Measurements from ENCODE around the gene RPS2.

The RPS2 gene

GRCh38 chr16:1950047-1950446, 14.6 kb downstream of the RPS2 start:
- Histone ChIP-seq H3K27ac (no peak overlapping the region), H3K4me3 (ENCODE audit: low read depth in 1 of 2, low read length in 1 of 2) (no peak overlapping the region), H3K36me3 (no peaks in the 10 kb centered on the region), H3K27me3 (no peaks in the 10 kb centered on the region), H3K4me1 (ENCODE audit: control insufficient read depth in 1 of 2, insufficient read depth in 1 of 2, low read depth in 1 of 2, low read length in 1 of 2) (no peaks in the 10 kb centered on the region), H3K9me3 (no peaks in the 10 kb centered on the region)
- no peak for TF ChIP-seq CTCF (IDR thresholded peaks at IDR 0.05)

- Histone ChIP-seq H3K27ac (no peak overlapping the region), H3K4me3 (ENCODE audit: low read depth in 1 of 2, low read length in 1 of 2) (no peak overlapping the region), H3K4me1 (ENCODE audit: control insufficient read depth in 1 of 2, insufficient read depth in 1 of 2, low read depth in 1 of 2, low read length in 1 of 2) (no peaks in the 10 kb centered on the region), H3K36me3 (no peaks in the 10 kb centered on the region), H3K9me3 (no peaks in the 10 kb centered on the region), H3K27me3 (no peaks in the 10 kb centered on the region)
- no peak for TF ChIP-seq CTCF (IDR thresholded peaks at IDR 0.05)
Observed at GRCh38 chr16:1949507-1949906, 15.1 kb downstream of the RPS2 start.

GRCh38 chr16:1947369-1947670, 17.3 kb downstream of the RPS2 start:
- H3K27ac ChIP-seq = no peak overlapping the region
- no peaks in the 10 kb centered on the region for H3K27me3 ChIP-seq
- H3K9me3 ChIP-seq = no peaks in the 10 kb centered on the region
- H3K36me3 ChIP-seq = no peaks in the 10 kb centered on the region
- peaks cover 8 to 9% of the 10 kb centered on the region in 2 experiments for H3K4me1 ChIP-seq (ENCODE audit: control insufficient read depth in 1 of 2, insufficient read depth in 1 of 2, low read depth in 1 of 2, low read length in 1 of 2)
- no peak overlapping the region for H3K4me3 ChIP-seq (ENCODE audit: low read depth in 1 of 2, low read length in 1 of 2)
- no peak for TF ChIP-seq CTCF (IDR thresholded peaks at IDR 0.05)

GRCh38 chr16:1946495-1947368, 17.9 kb downstream of the RPS2 start:
- TF ChIP-seq CTCF (IDR thresholded peaks at IDR 0.05) = no peak
- H3K27me3 ChIP-seq = no peaks in the 10 kb centered on the region
- H3K36me3 ChIP-seq = peaks cover under 1% of the 10 kb centered on the region
- peaks cover 9 to 14% of the 10 kb centered on the region in 2 experiments for H3K4me1 ChIP-seq (ENCODE audit: control insufficient read depth in 1 of 2, insufficient read depth in 1 of 2, low read depth in 1 of 2, low read length in 1 of 2)
- no peaks in the 10 kb centered on the region for H3K9me3 ChIP-seq
- H3K4me3 ChIP-seq (ENCODE audit: low read depth in 1 of 2, low read length in 1 of 2) = no peak overlapping the region
- no peak overlapping the region for H3K27ac ChIP-seq

GRCh38 chr16:1945559-1946391, 18.9 kb downstream of the RPS2 start:
- H3K36me3 ChIP-seq = peaks cover 10% of the 10 kb centered on the region
- no peaks in the 10 kb centered on the region for H3K27me3 ChIP-seq
- no peak overlapping the region for H3K4me3 ChIP-seq (ENCODE audit: low read depth in 1 of 2, low read length in 1 of 2)
- H3K4me1 ChIP-seq (ENCODE audit: control insufficient read depth in 1 of 2, insufficient read depth in 1 of 2, low read depth in 1 of 2, low read length in 1 of 2) = peaks cover 17 to 23% of the 10 kb centered on the region in 2 experiments
- no peak overlapping the region for H3K27ac ChIP-seq
- no peak for TF ChIP-seq CTCF (IDR thresholded peaks at IDR 0.05)
- no peaks in the 10 kb centered on the region for H3K9me3 ChIP-seq

All from neutrophil (primary cell).